Caco-2 (cell line): ENCODE measurements around the gene IFIT5. TPM values are rescaled to one million over a fixed set of nuclear protein-coding genes. Genes with fewer than 3 reads are reported as not detected.

Experiments used
- BruUV-seq: library from RNA; stranded (reverse); fragments of 400-500 nt; replicated peaks from 2 replicates; lab custom pipeline; 2021; lab: Mats Ljungman, UMichigan
- CTCF ChIA-PET: fragments of 300-600 bp; sonication (Branson Sonifier 250); formaldehyde crosslinking; loops from one replicate; lab custom pipeline; 2022; ENCODE audit warnings: antibody characterized with exemption; lab: Charles Lee
- POLR2A ChIA-PET: fragments of 300-600 bp; sonication (Branson Sonifier 250); formaldehyde crosslinking; loops from one replicate; lab custom pipeline; 2022; ENCODE audit warnings: antibody characterized with exemption; lab: Charles Lee
- DNase-seq, 2 experiments: peaks; one replicate each; pipeline versions ENCODE4 v3.0.0 to v3.0.0-alpha.2; 2020 to 2022
- H3K27me3 ChIP-seq: replicated peaks from 2 replicates; pipeline ENCODE4 v1.6.0; 2011; ENCODE audit warnings: low read length; ENCODE audit not compliant: control insufficient read depth, insufficient read depth
- H3K36me3 ChIP-seq: 2 replicates; pipeline ENCODE4 v1.5.1; 2011; ENCODE audit warnings: low read length; ENCODE audit not compliant: control insufficient read depth, insufficient read depth
- H3K4me1 ChIP-seq: fragments of 250-450 bp; sonication (Bioruptor Pico); 2 replicates; pipeline ENCODE4 v1.5.1; 2020; ENCODE audit warnings: mild to moderate bottlenecking
- H3K4me3 ChIP-seq: 2 replicates; pipeline ENCODE4 v1.5.1; 2011; ENCODE audit warnings: low read depth, mild to moderate bottlenecking, control low read depth, low read length
- H3K9me3 ChIP-seq: fragments of 250-450 bp; sonication (Bioruptor Pico); 2 replicates; pipeline ENCODE4 v1.5.1; 2020; ENCODE audit warnings: mild to moderate bottlenecking, moderate library complexity
- H3K27ac Mint-ChIP-seq: one replicate; pipeline ENCODE4 v1.8.0; 2022; ENCODE audit warnings: mixed read lengths; ENCODE audit not compliant: unreplicated experiment
- H3K27me3 Mint-ChIP-seq: one replicate; pipeline ENCODE4 v1.8.0; 2022; ENCODE audit warnings: mixed read lengths; ENCODE audit not compliant: insufficient read depth, unreplicated experiment
- H3K36me3 Mint-ChIP-seq: one replicate; pipeline ENCODE4 v1.8.0; 2022; ENCODE audit warnings: mild to moderate bottlenecking, mixed read lengths; ENCODE audit not compliant: insufficient read depth, unreplicated experiment
- H3K4me1 Mint-ChIP-seq: one replicate; pipeline ENCODE4 v1.8.0; 2022; ENCODE audit warnings: low read depth, mixed read lengths; ENCODE audit not compliant: unreplicated experiment
- H3K4me3 Mint-ChIP-seq: one replicate; pipeline ENCODE4 v1.8.0; 2022; ENCODE audit warnings: mild to moderate bottlenecking, moderate library complexity, mixed read lengths; ENCODE audit not compliant: unreplicated experiment
- H3K9me3 Mint-ChIP-seq: one replicate; pipeline ENCODE4 v1.8.0; 2022; ENCODE audit warnings: mixed read lengths; ENCODE audit not compliant: unreplicated experiment
- intact Hi-C: fragments of 100-400 bp; cut with micrococcal nuclease; formaldehyde crosslinking; loops from one replicate; pipeline ENCODE4 v1.10.0; 2022; ENCODE audit not compliant: unreplicated experiment
- total RNA-seq: library from RNA; stranded (reverse); gene quantifications from 2 replicates; pipeline ENCODE4 v1.2.3, GENCODE V29; 2022
- TF ChIP-seq, protein P1 (sequence below), 2 experiments: fragments of 200-600 bp in 1 of 2; IDR thresholded peaks; 1 replicate in 1 of 2; 2 replicates in 1 of 2; pipeline versions ENCODE4 v1.5.1 to v1.8.0; 2011 to 2022; ENCODE audit warnings: antibody characterized with exemption in 1 of 2, control low read depth in 1 of 2, inconsistent platforms in 1 of 2, low read depth in 1 of 2, low read length in 1 of 2, mild to moderate bottlenecking in 1 of 2, moderate library complexity in 1 of 2; ENCODE audit not compliant: insufficient read depth in 1 of 2, severe bottlenecking in 1 of 2, unreplicated experiment in 1 of 2

IFIT5 gene
- total RNA-seq, 1 experiment from 2014 or later: 2.4 TPM

DNA sequence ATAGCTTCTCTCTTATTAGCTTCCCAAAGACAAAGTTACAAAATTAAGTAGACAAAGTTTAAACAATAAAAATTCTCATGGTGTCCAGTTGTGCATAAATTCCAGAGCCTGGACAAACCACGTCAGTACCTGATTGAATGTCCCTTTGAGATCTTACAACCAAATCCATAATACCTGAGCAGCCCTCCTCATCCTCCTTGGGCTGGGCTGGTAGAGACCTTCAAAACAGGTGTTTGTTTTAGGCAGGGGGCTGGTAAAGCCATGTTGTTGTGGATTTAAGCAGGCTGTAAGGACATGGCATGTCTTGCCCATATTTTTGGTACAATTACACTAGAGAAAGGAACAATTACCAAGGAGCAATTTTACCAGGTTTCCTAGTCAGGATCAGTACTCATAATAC lies 2.1 kb downstream of the IFIT5 start:
- no peaks in the 10 kb centered on the region for H3K36me3 ChIP-seq
- H3K4me3 Mint-ChIP-seq: no peak overlapping the region
- no peaks in the 10 kb centered on the region for H3K27me3 ChIP-seq
- TF ChIP-seq, protein P1, sequence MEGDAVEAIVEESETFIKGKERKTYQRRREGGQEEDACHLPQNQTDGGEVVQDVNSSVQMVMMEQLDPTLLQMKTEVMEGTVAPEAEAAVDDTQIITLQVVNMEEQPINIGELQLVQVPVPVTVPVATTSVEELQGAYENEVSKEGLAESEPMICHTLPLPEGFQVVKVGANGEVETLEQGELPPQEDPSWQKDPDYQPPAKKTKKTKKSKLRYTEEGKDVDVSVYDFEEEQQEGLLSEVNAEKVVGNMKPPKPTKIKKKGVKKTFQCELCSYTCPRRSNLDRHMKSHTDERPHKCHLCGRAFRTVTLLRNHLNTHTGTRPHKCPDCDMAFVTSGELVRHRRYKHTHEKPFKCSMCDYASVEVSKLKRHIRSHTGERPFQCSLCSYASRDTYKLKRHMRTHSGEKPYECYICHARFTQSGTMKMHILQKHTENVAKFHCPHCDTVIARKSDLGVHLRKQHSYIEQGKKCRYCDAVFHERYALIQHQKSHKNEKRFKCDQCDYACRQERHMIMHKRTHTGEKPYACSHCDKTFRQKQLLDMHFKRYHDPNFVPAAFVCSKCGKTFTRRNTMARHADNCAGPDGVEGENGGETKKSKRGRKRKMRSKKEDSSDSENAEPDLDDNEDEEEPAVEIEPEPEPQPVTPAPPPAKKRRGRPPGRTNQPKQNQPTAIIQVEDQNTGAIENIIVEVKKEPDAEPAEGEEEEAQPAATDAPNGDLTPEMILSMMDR (IDR thresholded peaks at IDR 0.05; ENCODE audit: insufficient read depth in 1 of 2, low read depth in 1 of 2, low read length in 1 of 2, severe bottlenecking in 1 of 2, unreplicated experiment in 1 of 2): no peak
- no peaks in the 10 kb centered on the region for H3K27me3 Mint-ChIP-seq
- H3K9me3 ChIP-seq: no peaks in the 10 kb centered on the region
- ChIA-PET POLR2A (no interaction called here), CTCF (no interaction called here)
- peaks cover 4% of the 10 kb centered on the region; the same call in 1 of the 2 replicates for H3K4me1 ChIP-seq
- intact Hi-C loops: no loop called here
- H3K27ac Mint-ChIP-seq: no peak overlapping the region
- no peaks in the 10 kb centered on the region for H3K36me3 Mint-ChIP-seq
- DNase-seq: no peak
- no peaks in the 10 kb centered on the region for H3K9me3 Mint-ChIP-seq
- BruUV-seq: no TSS peak
- no peaks in the 10 kb centered on the region for H3K4me1 Mint-ChIP-seq
- no peak overlapping the region for H3K4me3 ChIP-seq

DNA sequence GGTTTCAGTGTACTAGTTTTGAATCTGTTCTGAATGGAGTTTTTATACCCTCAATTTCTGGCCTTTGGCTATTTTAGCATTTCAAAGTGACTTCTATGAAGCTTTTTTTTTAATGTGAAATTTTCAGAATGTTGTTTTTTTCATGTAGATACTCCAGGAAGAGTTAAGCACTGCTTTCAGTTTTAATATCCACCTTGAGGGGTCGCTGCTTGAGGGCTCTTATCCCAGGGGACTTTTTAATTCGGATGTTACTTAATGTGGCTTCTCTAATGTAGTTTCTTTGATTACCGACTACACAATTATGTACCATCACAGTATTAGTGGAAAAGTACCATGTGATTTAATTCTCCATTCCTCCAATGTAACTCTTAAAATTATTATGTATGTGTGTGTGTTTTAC lies 5.2 kb downstream of the IFIT5 start:
- intact Hi-C loops: no loop called here

DNA sequence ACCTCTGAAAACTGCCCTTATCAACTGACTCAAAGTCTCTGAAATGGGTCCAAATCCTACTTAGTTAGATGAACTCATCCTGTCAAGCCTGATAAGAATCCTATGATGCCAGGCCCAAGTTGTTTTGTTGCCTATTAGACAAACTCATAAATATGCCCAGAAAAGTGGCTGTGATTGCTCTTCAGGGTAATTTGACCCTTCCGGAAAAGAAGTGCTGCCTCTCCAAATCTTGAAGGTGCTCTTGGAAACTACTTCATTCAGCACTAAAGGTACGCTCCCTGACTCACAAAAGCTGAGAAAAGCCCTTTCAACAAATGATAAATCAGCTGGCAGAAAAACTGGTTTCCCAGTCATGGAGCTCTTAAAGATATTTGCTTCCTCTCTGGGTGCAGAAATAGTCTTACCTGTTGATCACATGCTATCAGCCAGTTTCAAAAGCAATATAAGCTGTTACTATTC lies 6.7 kb downstream of the IFIT5 start:
- H3K36me3 Mint-ChIP-seq: no peaks in the 10 kb centered on the region
- Histone ChIP-seq H3K4me1 (peaks cover 13% of the 10 kb centered on the region), H3K36me3 (no peaks in the 10 kb centered on the region), H3K4me3 (no peak overlapping the region), H3K27me3 (no peaks in the 10 kb centered on the region), H3K9me3 (no peaks in the 10 kb centered on the region)
- ChIA-PET CTCF (no interaction called here), POLR2A (no interaction called here)
- H3K27ac Mint-ChIP-seq: no peak overlapping the region
- no peak for DNase-seq
- H3K9me3 Mint-ChIP-seq: no peaks in the 10 kb centered on the region
- H3K4me1 Mint-ChIP-seq: peaks cover 17% of the 10 kb centered on the region
- intact Hi-C loops: no loop called here
- BruUV-seq: no TSS peak
- no peaks in the 10 kb centered on the region for H3K27me3 Mint-ChIP-seq
- H3K4me3 Mint-ChIP-seq: no peak overlapping the region
- TF ChIP-seq, protein P1 (IDR thresholded peaks at IDR 0.05; ENCODE audit: insufficient read depth in 1 of 2, low read depth in 1 of 2, low read length in 1 of 2, severe bottlenecking in 1 of 2, unreplicated experiment in 1 of 2): no peak

More for the DNA sequence above, 5.2 kb downstream of the IFIT5 start:
- no peak overlapping the region for H3K4me3 Mint-ChIP-seq
- no peaks in the 10 kb centered on the region for H3K9me3 Mint-ChIP-seq
- ChIA-PET POLR2A (no interaction called here), CTCF (no interaction called here)
- no peaks in the 10 kb centered on the region for H3K27me3 Mint-ChIP-seq
- no peak for DNase-seq
- BruUV-seq: no TSS peak
- Histone ChIP-seq H3K4me3 (no peak overlapping the region), H3K36me3 (no peaks in the 10 kb centered on the region), H3K9me3 (no peaks in the 10 kb centered on the region), H3K4me1 (peaks cover 3% of the 10 kb centered on the region; the same call in 1 of the 2 replicates), H3K27me3 (no peaks in the 10 kb centered on the region)
- H3K27ac Mint-ChIP-seq: no peak overlapping the region
- TF ChIP-seq, protein P1 (IDR thresholded peaks at IDR 0.05; ENCODE audit: insufficient read depth in 1 of 2, low read depth in 1 of 2, low read length in 1 of 2, severe bottlenecking in 1 of 2, unreplicated experiment in 1 of 2): no peak
- H3K36me3 Mint-ChIP-seq: no peaks in the 10 kb centered on the region
- peaks cover 2% of the 10 kb centered on the region for H3K4me1 Mint-ChIP-seq
